ENCODE measurements around the gene ZDHHC4.

Gene ZDHHC4

GRCh38 chr7:6532516-6532915 lies 44.7 kb upstream of the ZDHHC4 start:
- TF ChIP-seq CTCF (IDR thresholded peaks at IDR 0.05; ENCODE audit: low read depth, low read length, missing control alignments) = no peak
- Histone ChIP-seq H3K36me3 (replicated peaks) (no peaks in the 10 kb centered on the region), H3K27me3 (replicated peaks) (peaks cover 16% of the 10 kb centered on the region), H3K27ac (no peak overlapping the region), H3K4me3 (ENCODE audit: low read depth, low read length) (no peak overlapping the region)
- in situ Hi-C loops (cut with HindIII; ENCODE audit: low pct_ligation_motif_present, low sequenced_read_pairs) = no loop called here
- DNase-seq = no peak

GRCh38 chr7:6533893-6534495 lies 43.3 kb upstream of the ZDHHC4 start:
- Histone ChIP-seq H3K27me3 (replicated peaks) (peaks cover 16% of the 10 kb centered on the region), H3K36me3 (replicated peaks) (no peaks in the 10 kb centered on the region), H3K27ac (no peak overlapping the region), H3K4me3 (ENCODE audit: low read depth, low read length) (no peak overlapping the region)
- DNase-seq = no peak
- in situ Hi-C loops (cut with HindIII; ENCODE audit: low pct_ligation_motif_present, low sequenced_read_pairs) = no loop called here
- TF ChIP-seq CTCF (IDR thresholded peaks at IDR 0.05; ENCODE audit: low read depth, low read length, missing control alignments) = no peak

GRCh38 chr7:6536262-6537260 lies 40.7 kb upstream of the ZDHHC4 start:
- Histone ChIP-seq H3K4me3 (ENCODE audit: low read depth, low read length) (peak overlapping the region; percentile 37), H3K36me3 (replicated peaks) (no peaks in the 10 kb centered on the region), H3K27ac (no peak overlapping the region), H3K27me3 (replicated peaks) (peaks cover 7% of the 10 kb centered on the region)
- TF ChIP-seq CTCF (IDR thresholded peaks at IDR 0.05; ENCODE audit: low read depth, low read length, missing control alignments) = no peak
- DNase-seq = no peak
- in situ Hi-C loops (cut with HindIII; ENCODE audit: low pct_ligation_motif_present, low sequenced_read_pairs) = no loop called here

GRCh38 chr7:6542368-6542767 lies 34.9 kb upstream of the ZDHHC4 start:
- in situ Hi-C loops (cut with HindIII; ENCODE audit: low pct_ligation_motif_present, low sequenced_read_pairs) = no loop called here

GRCh38 chr7:6545398-6546126 lies 31.7 kb upstream of the ZDHHC4 start:
- Histone ChIP-seq H3K27me3 (replicated peaks) (no peaks in the 10 kb centered on the region), H3K27ac (no peak overlapping the region), H3K4me3 (ENCODE audit: low read depth, low read length) (no peak overlapping the region), H3K36me3 (replicated peaks) (no peaks in the 10 kb centered on the region)
- in situ Hi-C loops (cut with HindIII; ENCODE audit: low pct_ligation_motif_present, low sequenced_read_pairs) = no loop called here
- no peak for DNase-seq
- no peak for TF ChIP-seq CTCF (IDR thresholded peaks at IDR 0.05; ENCODE audit: low read depth, low read length, missing control alignments)

More at GRCh38 chr7:6542368-6542767, 34.9 kb upstream of the ZDHHC4 start:
- DNase-seq = no peak
- H3K27me3 ChIP-seq (replicated peaks) = no peaks in the 10 kb centered on the region
- no peak for TF ChIP-seq CTCF (IDR thresholded peaks at IDR 0.05; ENCODE audit: low read depth, low read length, missing control alignments)
- no peaks in the 10 kb centered on the region for H3K36me3 ChIP-seq (replicated peaks)
- H3K4me3 ChIP-seq (ENCODE audit: low read depth, low read length) = no peak overlapping the region
- no peak overlapping the region for H3K27ac ChIP-seq
